Measurements from ENCODE around the gene ITGA2.
A peak's percentile ranks its signal among the peaks of the same experiment; 100 is the strongest.

ITGA2 gene

DNA sequence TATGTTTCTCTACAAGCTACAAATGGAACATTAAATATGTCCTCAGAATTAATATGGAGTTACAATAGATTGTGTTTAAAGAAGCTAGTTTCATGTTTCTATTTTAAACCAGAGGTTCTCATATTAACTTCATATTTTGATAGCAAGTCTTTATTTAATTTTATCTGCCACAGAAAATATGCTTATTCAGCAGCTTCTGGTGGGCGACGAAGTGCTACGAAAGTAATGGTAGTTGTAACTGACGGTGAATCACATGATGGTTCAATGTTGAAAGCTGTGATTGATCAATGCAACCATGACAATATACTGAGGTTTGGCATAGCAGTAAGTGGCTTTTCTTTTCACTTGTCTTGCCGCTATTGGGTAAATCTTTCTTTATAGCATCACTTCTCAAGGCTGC lies 66.2 kb downstream of the ITGA2 start:
- no peak for DNase-seq (ENCODE audit: low read depth)

DNA sequence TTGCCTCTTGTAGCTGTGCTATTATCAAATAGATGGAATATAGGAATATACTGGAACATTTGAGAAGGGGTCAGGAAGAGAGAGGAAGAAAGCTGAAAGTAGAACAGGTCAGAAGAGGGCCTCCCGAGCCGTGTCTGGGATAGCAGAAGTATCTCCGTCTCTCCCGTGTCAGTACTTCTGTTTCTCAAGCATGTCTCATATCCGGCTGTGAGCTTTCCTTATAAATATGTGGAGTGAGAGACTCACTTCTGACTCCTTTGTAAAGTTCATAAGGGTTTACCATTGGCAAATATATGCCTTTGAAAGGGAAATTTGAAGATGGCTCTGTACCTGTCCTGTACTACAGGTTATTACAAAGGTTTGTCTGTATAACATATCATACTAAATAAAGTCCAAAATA lies 70.1 kb downstream of the ITGA2 start:
- DNase-seq (ENCODE audit: low read depth): no peak

- DNase-seq (ENCODE audit: low read depth): no peak
Measured at GRCh38 chr5:53063176-53063575, 74.0 kb downstream of the ITGA2 start.

- no peak for DNase-seq (ENCODE audit: low read depth)
Measured at GRCh38 chr5:53063791-53064190, 74.6 kb downstream of the ITGA2 start.

DNA sequence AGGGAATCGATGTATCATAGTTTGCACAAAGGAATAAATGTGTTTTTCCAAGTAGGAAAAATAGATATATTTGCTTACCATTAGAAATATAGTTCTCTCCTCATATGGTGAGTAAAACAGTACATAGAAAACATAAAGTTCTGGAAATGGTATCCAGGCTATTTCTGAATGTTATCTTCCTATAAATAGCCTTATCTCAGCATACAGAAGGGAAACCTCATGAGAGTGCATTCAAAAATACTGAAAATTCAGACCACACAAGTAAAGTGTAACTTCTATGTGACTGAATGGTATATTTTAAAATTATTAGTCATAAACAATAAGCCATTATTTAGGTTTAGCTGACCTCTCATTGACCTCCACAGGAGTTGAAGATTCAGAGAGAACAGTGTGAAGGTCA lies 76.9 kb downstream of the ITGA2 start:
- no peak for DNase-seq (ENCODE audit: low read depth)

DNA sequence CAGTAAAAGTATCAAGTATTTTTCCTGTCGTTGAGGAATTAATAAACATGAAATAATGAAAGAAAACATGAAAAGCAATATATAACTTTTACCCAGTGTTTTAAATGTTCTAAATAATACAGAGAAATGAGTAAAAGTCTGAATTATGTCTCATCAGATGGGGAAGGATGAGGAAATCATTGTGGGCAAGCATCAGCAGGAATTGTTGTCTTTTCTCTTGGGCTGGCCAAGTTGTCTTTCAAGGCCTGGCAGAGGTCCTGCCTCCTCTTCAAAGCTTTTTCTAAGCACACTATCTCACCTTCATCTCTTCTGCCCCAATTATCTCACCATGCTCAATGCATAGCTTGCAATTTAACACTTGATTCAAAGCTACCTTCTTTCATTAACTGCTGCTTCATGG lies 78.5 kb downstream of the ITGA2 start:
- no peak for DNase-seq (ENCODE audit: low read depth)

DNA sequence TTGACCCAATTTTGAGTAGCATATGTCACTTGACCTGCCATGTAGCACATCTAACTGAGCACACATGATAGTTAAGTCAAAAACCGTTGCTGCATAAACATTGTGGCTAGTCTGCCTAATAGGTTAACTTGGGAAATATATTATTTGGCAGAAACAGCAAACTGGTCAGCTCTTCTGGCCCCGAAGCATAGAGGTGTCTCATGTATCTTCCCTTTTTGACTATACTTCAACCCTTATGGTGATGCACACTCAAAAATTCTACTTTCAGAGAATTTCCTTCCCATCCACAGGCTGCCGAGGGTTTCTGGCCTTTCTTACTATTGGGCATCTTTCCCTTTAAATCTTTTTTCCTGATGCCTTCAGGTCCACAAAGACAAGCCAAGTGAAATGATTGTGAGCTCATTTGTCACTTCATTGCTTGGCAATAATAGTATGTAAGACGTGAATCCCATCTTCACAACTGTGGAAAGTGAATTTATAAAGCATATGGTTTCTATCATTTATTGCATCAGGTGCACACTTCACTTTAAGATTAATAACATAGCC lies 79.2 kb downstream of the ITGA2 start:
- no peak for DNase-seq (ENCODE audit: low read depth)

DNA sequence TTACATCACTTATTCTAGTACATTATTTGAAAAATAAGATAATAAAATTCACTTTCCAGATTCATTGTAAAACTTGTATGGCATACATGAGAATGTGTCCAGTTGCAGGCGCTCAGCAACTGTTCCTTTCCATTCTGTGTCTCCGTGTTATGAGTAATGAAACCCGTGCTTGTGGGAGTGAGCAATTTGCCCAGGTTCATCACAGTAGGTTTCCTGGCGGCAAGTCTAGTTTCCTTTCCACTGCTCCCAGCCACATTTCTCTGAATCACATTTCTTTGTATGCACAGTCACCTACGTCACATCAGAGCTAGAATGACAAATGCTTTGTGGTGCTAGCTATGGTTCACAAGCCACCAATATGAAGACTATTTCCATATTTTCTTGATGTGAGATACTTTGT lies 80.5 kb downstream of the ITGA2 start:
- no peak for DNase-seq (ENCODE audit: low read depth)

DNA sequence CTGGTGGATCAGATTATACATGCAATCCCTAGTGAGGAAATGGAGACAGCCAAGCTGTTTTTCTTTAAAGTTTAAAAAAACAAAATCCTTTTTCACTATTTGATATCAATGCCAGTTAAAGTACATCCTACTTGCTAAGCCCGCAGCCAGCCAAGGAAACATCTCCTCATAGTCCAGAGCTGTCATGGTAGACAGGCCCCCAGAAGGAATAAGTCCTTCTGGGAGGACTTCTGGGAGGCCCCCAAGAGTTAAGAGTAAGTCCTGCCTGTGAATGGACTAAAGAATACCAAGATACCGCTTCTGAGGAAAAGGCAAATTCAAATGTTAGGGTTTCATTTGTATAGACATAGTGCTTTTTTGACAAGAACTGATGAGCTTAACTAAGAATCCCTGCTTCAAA lies 82.1 kb downstream of the ITGA2 start:
- DNase-seq (ENCODE audit: low read depth): no peak

- no peak for DNase-seq (ENCODE audit: low read depth)
Measured at GRCh38 chr5:53071738-53072137, 82.6 kb downstream of the ITGA2 start.

- DNase-seq (ENCODE audit: low read depth): no peak
Measured at GRCh38 chr5:53073348-53073747, 84.2 kb downstream of the ITGA2 start.

GRCh38 chr5:53076014-53076583 lies 86.9 kb downstream of the ITGA2 start:
- no peak for DNase-seq (ENCODE audit: low read depth)

GRCh38 chr5:53080271-53080670 lies 91.1 kb downstream of the ITGA2 start:
- DNase-seq (ENCODE audit: low read depth): no peak

DNA sequence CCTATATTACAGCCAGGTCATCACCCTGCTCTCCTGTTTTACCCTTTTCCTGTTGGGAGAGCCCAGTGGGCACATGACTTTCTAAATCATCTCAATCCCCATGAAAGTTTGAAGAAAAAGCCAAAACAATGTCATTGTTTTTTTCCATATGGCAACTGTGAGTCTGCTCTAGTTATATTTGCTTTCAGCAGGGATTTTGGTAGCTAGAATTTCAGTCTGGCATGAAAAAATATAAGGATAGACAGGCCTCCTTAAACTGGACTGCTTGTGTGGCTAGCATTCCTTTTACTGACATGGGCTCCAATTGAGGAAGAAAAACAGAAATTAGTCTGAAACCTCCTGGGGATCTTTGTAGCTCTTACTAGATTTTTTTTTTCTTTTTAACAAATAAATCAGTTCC lies 94.8 kb downstream of the ITGA2 start:
- no peak for DNase-seq (ENCODE audit: low read depth)

DNA sequence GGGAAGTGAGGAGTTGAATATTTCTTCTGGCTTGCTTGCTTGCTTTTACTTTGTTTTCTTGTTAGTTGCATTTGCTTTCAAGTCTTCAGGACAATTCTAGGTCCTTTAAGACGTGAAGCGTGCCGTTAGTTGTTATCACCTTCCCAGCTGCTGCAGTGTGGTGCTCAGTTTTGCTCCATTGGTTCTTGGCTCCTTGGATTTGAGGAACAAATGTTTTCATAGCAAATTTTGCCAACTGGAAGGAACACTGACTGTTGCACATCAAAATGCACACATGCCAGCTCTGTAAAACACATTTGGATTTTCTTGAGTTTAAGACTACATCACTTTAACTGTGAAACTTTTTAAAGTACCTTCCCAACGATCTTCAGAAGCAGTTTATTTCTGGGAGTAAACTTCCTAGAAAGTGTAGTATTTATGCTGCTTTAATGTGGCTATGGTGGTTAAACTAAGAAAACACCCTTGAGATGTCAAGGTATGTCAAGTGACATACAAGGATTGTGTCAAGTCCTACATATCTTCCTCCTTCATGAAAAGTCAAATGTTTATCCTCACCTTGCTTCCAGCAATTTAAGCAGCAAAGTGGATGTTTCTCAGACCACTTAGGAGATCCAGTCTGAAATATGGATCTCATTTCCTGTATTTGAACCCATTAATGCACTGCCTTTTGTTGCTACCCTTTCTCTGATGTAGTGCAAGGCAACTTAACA lies 95.5 kb downstream of the ITGA2 start:
- no peak for DNase-seq (ENCODE audit: low read depth)

- no peak for DNase-seq (ENCODE audit: low read depth)
Measured at GRCh38 chr5:53087171-53087570, 98.0 kb downstream of the ITGA2 start.

DNA sequence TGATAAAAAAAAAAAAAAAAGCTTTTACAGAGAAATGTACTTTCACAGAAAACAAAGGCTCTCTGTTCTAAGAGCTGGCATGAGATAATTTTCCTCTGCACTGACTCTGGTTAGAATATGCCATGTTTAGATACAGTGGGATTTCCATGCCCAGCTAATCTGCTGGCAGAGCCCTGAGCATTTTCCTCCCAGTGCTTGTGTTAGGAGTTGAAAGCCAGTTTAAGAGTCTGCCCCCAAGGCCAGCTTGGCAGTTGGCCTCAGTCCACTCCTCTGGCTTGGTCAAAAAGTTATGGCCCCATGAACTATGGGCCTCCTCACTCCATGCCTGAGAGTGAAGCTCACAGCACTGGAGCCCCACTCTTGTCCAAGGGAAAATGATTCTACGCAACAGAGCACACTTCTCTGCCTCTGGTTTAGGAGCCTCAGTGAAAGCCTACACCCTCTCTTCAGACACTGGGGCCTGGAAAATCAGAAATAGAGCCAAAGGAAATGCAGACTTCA lies 98.5 kb downstream of the ITGA2 start:
- no peak for DNase-seq (ENCODE audit: low read depth)

DNA sequence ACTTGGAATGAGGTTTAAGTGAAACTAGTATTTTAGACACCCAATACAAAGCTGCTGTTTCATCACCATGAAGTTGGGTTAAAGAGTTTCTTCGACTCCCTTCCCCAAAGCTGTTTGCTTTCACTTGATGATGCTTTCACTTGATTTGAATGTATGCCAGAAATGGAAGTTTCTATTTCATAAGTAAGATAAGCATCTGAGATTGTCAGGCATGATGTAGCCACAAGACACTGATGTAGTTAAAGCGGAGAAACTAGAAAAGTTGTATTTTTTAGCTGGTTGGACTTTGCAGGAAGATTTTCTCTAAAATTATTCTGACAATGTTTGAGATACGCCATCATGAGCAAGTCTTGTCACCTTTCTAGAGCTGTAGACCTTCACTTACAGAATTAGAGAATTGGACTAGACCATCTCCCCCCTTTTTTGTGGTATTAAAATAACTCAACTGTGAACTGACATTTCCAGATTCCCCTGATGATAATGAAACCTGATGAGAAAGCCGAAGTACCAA lies 100.4 kb downstream of the ITGA2 start:
- no peak for DNase-seq (ENCODE audit: low read depth)

GRCh38 chr5:53090229-53090628 lies 101.1 kb downstream of the ITGA2 start:
- no peak for DNase-seq (ENCODE audit: low read depth)

- peak; percentile 40 for DNase-seq (ENCODE audit: low read depth)
Measured at GRCh38 chr5:53091289-53091688, 102.1 kb downstream of the ITGA2 start.

GRCh38 chr5:53092242-53092641 lies 103.1 kb downstream of the ITGA2 start:
- DNase-seq (ENCODE audit: low read depth): no peak

DNA sequence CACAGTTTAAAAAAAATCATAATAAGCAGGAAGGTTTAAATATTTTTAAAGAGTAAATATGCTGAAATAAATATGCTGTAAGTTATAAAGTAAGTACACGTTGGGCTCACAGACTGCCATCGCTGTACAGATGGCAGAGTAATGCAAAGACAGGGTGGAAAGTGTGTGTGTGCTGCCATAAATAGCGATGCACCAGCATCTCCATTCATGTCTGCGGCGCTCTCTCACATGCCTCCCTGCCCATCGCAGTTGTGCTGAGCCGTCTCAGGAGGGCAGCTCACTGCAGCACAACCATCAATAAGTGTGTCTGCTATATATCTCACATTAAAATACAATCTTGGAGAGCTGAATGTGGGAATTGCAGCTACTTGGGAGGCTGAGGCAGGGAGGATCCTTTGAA lies 106.1 kb downstream of the ITGA2 start:
- DNase-seq (ENCODE audit: low read depth): no peak

- DNase-seq (ENCODE audit: low read depth): no peak
Measured at GRCh38 chr5:53095931-53096525, 106.9 kb downstream of the ITGA2 start.
